HG02943 (cell line): ENCODE results near the gene CD63.

Source experiments
- ATAC-seq: cut with Tn5 transposase; IDR thresholded peaks from one replicate; pipeline ENCODE4 v1.9.1; 2021; ENCODE audit warnings: mild to moderate bottlenecking, low read depth, moderate library complexity; ENCODE audit not compliant: unreplicated experiment

CD63 gene

DNA sequence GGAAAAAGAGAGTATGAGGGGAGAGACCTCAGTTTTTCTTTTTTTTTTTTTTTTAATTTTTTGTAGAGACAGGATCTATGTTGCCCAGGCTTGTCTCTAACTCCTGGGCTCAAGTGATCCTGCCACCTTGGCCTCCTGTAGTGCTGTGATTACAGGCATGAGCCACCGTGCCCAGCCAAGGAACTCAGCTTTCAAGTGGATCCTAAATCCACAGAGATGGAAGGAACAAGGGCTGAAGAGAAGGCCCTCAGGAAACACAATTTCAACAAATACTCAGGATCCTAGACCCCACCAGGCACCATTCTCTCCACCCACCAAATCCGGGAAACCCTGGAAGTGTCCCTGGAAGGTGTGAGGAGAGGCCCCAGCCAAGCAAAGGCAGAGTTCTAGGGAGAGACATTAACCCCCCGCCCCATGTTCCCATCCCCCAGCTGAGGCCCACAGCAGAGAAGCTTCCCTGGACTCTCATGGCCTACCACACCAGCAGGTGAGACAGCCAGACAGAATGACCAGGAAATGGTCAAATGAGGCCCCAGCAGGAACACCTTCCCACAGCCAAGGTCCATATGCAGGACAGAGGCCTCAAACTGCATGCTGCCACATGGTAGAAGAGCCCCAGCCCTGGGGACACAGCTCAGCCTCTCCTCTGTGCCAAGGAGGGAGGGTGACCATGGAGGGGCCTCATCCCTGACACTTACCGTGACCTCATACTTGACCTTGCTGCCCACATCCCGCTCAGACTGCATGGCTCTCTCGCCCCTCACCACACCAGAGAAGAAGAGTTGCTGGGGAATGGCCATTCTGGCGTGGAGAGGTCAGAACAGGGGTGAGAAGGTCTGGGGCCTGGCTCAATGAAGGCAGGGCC lies 35.3 kb downstream of the CD63 start:
- no peak for ATAC-seq

DNA sequence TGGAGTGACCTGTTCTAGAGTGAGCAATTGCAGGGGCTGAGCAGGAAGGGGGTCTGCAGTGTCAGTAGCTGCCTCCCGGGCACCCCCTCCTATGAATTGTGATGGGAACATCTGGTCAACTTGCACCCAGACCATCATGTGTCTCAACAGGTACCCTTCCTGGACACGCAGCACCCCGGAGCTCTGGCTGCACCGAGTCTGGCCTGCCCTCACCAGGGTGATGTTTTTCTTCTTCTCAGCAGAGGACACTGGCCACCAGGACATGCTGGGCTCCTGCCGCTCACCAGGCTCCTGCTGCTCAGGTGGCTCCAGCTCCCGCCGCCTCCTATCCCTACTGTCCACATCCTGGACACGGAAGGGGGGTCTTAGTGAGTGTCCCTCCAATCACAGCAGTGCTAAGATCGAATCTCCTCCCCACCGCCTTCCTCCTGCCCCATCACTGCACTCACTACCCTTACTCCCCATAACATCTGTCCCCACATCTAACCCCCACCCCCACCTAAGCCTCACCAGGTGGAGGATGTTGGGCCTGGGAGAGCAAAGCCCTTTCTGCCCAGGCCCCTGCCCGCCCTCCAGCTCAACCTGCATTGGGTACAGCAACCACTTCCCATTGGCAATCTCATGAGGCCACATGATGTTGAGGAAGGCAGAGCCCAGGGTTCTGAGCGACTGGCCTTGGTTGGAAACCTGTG lies 36.0 kb downstream of the CD63 start:
- ATAC-seq: no peak

DNA sequence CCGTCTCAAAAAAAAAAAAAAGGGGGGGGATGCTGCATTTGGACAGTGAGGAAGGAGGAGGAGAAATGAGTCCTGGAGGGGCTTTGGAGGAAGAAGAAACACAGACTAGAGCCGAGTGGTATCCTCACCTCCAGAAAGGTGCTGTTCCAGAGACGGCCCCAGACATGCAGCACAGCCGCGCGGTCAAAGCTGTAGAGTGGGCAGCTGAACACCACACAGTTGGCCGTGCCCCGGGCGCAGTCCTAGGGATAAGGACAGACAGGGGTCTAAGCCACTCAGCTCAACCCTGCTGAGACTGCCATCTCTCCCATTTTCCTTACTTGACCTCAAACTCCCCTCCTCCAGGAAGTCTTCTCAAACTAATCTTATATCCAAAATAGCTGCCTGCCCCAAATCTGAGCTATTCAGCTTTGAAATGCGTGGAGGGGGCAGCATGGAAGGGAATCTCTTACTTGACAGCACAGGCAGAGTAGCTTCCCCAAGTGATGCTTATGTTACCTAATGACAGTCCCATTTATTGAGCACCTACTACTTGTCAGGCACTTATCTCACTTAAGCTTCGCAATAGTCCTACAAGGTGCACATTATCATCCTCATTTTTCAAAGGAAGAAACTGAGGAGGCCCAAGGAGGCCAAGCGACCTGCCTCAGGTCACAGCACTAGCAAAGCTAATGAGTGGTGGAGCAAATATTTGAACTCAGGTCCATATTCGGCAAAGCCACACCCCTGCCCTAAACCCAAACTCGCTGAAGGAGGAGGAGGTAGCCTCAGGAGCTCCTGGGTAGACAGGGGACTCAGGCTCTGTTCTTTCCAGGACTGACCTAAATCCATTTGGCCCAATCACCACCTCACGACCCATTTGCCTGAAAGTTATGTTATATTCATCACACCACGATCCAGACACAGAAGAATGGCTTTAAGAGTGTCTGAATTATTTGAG lies 39.8 kb downstream of the CD63 start:
- no peak for ATAC-seq

DNA sequence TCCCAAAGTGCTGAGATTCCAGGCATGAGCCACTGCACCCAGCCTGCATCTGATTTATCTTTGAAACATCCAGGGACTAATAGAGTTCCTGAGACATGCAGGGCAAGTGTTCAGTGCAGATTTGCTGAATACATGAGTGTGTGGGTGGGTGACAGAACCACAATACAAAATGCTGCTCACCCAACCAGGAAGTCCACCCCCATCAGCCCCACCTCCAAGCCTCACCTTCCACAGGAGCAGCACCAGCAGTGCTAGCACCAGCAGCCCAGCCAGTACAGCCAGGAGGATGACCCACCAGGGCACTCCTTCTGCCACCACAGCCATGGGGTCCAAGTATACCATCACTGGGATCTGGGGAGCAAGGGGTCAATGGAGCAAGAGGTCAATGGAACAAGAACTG lies 41.1 kb downstream of the CD63 start:
- ATAC-seq: no peak

DNA sequence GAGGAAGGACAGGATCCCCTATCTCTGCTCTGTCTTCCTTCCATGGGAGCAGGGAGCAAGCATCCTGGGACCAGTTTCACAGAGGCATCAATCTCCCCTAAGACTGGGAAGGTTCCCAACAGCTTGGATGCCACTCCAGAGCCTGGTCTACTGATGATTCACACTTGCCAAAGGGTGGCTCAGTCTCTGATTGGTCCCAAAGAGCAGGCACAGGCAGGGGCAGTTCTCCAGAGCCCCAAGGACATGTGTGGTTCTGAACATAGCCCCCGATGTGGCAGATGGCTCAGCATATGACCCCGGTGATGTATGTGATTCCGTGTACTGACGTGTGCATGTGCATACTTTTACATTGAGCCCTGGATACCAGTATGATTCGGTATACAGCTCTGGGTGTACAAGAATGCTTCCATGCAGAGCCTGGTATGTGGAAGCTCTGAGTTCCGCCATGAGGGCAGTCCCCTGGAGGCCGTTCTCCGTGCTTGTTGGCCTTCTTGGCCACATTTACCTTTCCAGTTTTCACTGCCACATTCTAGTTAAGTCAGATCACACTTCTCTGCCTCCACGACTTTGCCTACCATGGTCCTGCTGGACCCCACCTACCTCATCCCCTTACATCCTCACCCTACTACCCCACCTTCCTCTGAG lies 42.3 kb downstream of the CD63 start:
- no peak for ATAC-seq

DNA sequence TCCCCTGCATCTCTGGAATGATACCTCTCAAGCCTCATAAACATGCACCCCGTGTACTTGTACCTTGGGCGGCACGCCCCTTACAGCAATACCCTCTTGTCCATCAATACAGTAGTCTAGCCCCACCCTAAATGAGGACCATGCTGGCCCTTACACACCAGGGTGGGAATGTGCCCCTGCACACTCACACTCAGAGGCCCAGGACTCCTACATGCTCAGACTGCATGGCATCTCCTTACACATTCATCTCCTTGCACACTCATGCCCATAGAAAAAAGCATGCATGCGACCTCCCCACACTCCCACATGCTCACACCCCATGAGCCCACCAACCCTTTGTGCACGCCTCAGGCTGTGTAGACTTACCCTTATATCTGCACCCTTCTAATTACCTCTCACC lies 43.1 kb downstream of the CD63 start:
- ATAC-seq: no peak

DNA sequence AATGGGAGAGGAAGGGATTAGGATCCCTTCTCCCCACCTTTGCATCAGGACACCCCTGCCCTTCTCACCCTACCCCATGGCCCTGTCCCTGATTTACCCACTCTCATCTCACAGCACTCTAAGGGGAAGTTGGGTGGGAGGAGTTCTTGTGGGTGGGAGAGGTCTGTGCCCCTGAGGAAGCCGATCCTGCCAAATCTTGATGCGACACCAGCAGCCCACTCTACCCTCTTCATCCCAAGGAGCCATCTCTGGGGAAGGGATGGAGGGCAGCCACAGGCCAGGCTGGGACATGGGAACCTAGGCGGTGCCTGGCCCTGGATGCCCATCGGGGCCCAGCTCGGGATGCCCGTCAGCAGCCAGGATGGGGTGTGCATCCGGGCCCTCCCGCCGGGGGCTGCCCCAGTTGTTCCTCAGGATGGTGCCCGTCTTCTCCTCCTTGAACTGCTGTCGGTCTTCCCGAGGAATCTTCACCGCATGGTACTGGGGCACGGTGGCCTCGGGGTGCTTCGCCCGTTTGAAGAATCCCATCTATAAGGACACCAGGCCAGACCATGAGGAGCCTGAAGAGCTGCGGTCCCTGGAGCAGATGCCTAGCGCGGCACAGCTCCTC lies 43.9 kb downstream of the CD63 start:
- no peak for ATAC-seq

DNA sequence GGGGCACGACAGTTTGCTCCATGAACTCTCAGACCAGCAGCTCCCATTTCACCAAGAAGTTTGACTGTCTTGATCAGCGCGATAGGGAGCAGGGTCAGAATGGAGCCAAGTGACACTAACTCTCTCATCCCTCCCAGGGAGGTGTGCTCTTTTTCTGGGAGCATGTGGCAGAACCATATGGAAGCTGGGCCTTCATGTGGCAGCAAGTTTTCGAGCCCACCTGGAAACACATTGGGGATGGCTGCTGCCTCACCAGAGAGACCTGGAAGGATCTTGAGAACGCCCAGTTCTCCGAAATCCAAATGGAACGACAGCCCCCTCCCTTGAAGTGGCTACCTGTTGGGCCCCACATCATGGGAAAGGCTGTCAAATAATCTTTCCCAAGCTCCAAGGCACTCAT lies 45.1 kb downstream of the CD63 start:
- ATAC-seq: no peak

DNA sequence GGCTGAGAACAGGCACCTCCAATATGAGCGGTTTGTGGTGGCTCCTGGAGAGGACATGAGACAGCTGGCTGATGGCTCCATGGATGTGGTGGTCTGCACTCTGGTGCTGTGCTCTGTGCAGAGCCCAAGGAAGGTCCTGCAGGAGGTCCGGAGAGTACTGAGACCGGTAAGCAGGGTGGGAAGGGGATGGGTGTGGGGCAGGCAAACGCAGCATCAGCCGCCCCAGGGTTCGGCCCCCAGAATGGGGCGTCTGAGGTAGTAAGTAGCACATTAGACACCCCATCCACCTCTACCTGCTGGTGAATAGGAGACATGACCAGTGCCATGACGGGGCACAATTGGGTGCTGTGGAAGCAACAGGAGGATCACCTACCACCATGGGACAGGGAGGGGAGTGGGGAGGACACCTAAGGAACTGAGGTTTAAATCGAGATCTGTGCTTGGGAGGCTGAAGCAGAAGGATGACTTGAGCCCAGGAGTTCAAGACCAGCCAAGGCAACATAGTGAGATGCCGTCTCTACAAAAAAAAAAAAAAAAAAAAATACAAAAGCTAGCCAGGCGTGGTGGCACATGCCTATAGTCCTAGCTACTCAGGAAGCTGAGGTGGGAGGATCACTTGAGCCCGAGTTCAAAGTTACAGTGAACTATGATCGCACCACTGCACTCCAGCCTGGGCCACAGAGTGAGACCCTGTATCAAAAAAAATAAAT lies 46.6 kb downstream of the CD63 start:
- ATAC-seq: no peak

DNA sequence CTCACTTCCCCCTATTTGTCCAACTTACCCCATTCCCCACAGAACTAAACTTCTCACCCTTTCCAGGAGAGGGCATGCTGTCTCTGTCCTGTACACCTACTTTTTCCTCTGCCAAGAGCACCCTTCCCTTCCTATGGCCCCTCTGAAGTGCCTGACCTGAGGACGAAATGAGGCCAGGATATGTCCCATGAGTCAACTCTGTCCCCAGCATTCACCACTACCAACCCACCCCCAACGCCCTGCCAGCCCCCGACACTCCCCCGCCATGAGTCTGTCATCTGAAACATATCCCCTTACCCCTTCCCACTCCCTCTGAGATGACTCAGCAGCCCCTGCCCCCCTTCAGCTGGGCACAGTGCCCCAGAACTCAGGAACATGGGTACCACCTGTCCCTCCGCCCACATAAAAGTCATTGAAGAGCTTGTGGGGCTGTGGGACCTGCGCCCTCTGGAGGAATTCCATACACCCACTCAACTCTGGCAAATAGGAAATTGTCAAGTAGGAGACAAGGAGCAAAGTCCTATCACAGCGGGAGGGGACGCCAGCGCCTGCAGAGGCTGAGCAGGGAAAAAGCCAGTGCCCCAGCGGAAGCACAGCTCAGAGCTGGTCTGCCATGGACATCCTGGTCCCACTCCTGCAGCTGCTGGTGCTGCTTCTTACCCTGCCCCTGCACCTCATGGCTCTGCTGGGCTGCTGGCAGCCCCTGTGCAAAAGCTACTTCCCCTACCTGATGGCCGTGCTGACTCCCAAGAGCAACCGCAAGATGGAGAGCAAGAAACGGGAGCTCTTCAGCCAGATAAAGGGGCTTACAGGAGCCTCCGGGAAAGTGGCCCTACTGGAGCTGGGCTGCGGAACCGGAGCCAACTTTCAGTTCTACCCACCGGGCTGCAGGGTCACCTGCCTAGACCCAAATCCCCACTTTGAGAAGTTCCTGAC lies 47.4 kb downstream of the CD63 start:
- no peak for ATAC-seq

DNA sequence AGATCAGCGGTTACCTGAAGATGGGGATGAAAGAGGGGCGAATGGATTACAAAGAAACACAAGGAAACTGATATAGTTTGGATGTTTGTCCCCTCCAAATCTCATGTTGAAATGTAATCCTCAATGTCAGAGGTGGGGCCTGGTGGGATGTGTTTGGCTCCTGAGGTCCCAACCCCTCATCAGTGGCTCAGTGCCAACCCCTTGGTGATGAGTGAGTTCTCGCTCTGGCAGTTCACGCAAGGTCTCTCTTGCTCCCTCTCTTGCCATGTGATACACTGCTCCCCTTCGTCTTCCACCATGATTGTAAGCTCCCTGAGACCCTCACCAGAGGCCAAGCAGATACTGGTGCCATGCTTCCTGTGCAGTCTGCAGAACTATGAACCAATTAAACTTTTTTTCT lies 49.1 kb downstream of the CD63 start:
- no peak for ATAC-seq

DNA sequence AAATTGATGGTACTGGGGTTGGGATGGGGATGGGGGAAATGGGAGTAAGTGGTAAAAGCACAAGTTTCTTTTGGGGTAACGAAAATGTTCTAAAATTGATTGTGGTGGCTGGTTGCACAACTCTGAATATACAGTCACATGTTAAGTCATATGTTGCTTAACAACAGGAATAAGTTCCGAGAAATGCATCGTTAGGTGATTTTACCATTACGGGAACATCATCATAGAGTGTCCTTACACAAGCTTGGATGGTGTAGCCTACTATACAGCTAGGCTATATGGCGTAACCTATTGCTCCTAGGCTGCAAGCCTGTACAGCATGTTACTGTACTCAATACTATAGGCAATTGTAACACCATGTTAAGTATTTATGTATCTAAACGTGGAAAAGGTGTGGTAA lies 52.1 kb downstream of the CD63 start:
- no peak for ATAC-seq

DNA sequence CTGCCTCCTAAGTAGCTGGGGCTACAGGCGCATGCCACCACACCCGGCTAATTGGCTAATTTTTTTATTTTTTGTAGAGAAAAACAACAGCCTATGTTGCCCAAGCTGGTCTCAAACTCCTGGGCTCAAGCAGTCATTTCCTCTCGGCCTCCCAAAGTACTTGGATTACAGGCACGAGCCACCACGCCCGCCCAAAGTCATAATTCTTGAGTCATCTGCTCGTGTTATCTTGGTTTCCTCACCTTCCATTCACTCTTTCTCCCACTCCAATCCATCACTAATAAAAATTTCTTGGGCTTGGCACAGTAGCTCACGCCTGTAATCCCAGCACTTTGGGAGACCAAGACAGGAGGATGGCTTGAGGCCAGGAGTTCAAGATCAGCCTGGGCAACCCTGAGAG lies 53.1 kb downstream of the CD63 start:
- no peak for ATAC-seq
